ENCODE results near the gene HSDL1. TPM values are rescaled to one million over a fixed set of nuclear protein-coding genes. Genes with fewer than 3 reads are reported as not detected.

The HSDL1 gene
- total RNA-seq, 2 experiments from 2014 or later, result 16.3 to 25.1 TPM

DNA sequence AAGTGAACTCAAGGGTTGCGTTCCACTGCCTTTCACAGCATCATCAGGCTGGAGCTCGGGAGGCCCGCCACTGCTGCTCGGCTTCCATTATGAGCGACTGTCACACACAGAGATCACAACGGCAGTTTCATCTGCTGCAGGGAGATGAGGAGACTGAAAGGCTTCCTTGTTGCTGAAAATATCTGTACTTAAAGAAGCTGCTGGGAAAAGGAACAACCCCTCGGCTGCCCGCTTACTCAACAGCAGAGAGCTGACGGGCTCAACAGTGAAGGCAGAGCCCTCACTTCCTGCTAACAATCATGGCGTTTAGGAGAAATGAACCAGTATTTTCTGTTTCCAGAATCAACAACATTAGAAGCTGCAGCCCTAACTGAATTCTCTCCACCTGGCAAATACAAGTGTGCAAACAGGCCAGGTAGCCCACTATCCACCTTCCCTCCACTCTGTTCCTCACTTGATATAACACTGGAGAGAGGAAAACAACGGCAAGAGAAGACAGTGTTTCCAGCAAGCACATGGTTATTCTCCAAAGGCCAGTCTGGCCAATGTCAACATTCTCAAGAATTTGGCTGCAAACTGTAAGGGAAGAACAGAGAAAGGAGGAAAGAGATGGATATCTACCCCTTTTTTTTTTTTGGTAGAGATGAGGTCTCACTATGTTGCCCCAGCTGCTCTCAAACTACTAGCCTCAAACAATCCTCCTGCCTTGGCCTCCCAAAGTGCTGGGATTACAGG, 62.0 kb downstream of the HSDL1 start:
- intact Hi-C loops (cut with micrococcal nuclease; ENCODE audit: unreplicated experiment), result no loop called here
- TF ChIP-seq, protein P1, sequence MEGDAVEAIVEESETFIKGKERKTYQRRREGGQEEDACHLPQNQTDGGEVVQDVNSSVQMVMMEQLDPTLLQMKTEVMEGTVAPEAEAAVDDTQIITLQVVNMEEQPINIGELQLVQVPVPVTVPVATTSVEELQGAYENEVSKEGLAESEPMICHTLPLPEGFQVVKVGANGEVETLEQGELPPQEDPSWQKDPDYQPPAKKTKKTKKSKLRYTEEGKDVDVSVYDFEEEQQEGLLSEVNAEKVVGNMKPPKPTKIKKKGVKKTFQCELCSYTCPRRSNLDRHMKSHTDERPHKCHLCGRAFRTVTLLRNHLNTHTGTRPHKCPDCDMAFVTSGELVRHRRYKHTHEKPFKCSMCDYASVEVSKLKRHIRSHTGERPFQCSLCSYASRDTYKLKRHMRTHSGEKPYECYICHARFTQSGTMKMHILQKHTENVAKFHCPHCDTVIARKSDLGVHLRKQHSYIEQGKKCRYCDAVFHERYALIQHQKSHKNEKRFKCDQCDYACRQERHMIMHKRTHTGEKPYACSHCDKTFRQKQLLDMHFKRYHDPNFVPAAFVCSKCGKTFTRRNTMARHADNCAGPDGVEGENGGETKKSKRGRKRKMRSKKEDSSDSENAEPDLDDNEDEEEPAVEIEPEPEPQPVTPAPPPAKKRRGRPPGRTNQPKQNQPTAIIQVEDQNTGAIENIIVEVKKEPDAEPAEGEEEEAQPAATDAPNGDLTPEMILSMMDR (conservative IDR thresholded peaks at IDR 0.05; ENCODE audit: low read length), result no peak
- TF ChIP-seq EZH2phosphoT487 (IDR thresholded peaks at IDR 0.05; ENCODE audit: borderline replicate concordance, low read depth, low read length), result no peak
- no peak overlapping the region for H3K4me3 ChIP-seq (ENCODE audit: low read depth, low read length, poor library complexity, severe bottlenecking)
- H3K36me3 ChIP-seq (ENCODE audit: insufficient read depth, low read length), result peaks cover 84% of the 10 kb centered on the region
- no TSS peak for BruUV-seq (replicated peaks)
- H3K79me2 ChIP-seq (ENCODE audit: insufficient read depth, low read depth, low read length), result no peaks in the 10 kb centered on the region
- H3K4me2 ChIP-seq (ENCODE audit: low read length), result no peak overlapping the region
- no peak overlapping the region for H2AFZ ChIP-seq (ENCODE audit: low read length)
- H3K9me3 ChIP-seq (ENCODE audit: low read length), result no peaks in the 10 kb centered on the region
- H3K27ac ChIP-seq (ENCODE audit: low read depth, low read length, poor library complexity, severe bottlenecking), result no peak overlapping the region
- H3K9me2 ChIP-seq (ENCODE audit: insufficient read depth, low read length), result no peaks in the 10 kb centered on the region
- CTCF ChIA-PET (ENCODE audit: unreplicated experiment), result no interaction called here
- peaks cover 35% of the 10 kb centered on the region for H3K4me1 ChIP-seq (ENCODE audit: insufficient read depth, low read length, poor library complexity, severe bottlenecking)
- POLR2A ChIA-PET, result interaction anchor here (0.9 kb wide), 1 partner anchor 93 kb away, joined by 3 read pairs; no protein-coding TSS in a partner anchor
- 0 out of 2 replicates have a peak, but pooled peaks cover 3% of the 10 kb centered on the region for H4K20me1 ChIP-seq (ENCODE audit: insufficient read depth, low read length)
- DNase-seq (ENCODE audit: low spot score), result no peak

DNA sequence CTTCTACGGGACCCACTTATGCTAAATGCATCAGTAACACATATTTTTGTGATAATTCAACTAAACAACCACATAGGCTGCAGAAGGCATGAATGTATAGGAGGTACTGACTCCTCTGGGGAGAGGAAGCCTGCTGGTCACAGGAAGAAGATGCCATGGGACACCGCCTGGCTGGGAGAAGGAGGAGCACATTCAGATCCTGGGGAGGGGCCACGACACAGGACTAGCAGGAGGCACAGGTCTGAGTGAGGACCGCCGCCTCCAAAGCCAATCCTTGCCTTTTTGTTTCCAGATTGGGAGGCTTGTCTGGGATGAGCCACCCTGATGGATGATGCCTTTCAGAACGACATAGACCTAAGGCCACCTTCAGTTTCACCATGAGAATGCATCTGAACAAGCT, 62.9 kb downstream of the HSDL1 start:
- Histone ChIP-seq H2AFZ (ENCODE audit: low read length) (no peak overlapping the region), H3K36me3 (ENCODE audit: insufficient read depth, low read length) (peaks cover 84% of the 10 kb centered on the region), H4K20me1 (ENCODE audit: insufficient read depth, low read length) (0 out of 2 replicates have a peak, but pooled peaks cover 3% of the 10 kb centered on the region), H3K4me1 (ENCODE audit: insufficient read depth, low read length, poor library complexity, severe bottlenecking) (peaks cover 26% of the 10 kb centered on the region), H3K4me3 (ENCODE audit: low read depth, low read length, poor library complexity, severe bottlenecking) (no peak overlapping the region), H3K79me2 (ENCODE audit: insufficient read depth, low read depth, low read length) (0 out of 2 replicates have a peak, but pooled peaks cover 3% of the 10 kb centered on the region), H3K9me3 (ENCODE audit: low read length) (no peaks in the 10 kb centered on the region), H3K9me2 (ENCODE audit: insufficient read depth, low read length) (no peaks in the 10 kb centered on the region), H3K4me2 (ENCODE audit: low read length) (no peak overlapping the region), H3K27ac (ENCODE audit: low read depth, low read length, poor library complexity, severe bottlenecking) (no peak overlapping the region)
- intact Hi-C loops (cut with micrococcal nuclease; ENCODE audit: unreplicated experiment), result no loop called here
- ChIA-PET POLR2A (no interaction called here), CTCF (ENCODE audit: unreplicated experiment) (no interaction called here)
- BruUV-seq (replicated peaks), result no TSS peak
- TF ChIP-seq, protein P1 (conservative IDR thresholded peaks at IDR 0.05; ENCODE audit: low read length), result no peak
- no peak for TF ChIP-seq EZH2phosphoT487 (IDR thresholded peaks at IDR 0.05; ENCODE audit: borderline replicate concordance, low read depth, low read length)
- no peak for DNase-seq (ENCODE audit: low spot score)

GRCh38 chr16:84081446-84081989, 63.5 kb downstream of the HSDL1 start:
- no TSS peak for BruUV-seq (replicated peaks)
- Histone ChIP-seq H3K4me2 (ENCODE audit: low read length) (no peak overlapping the region), H3K4me3 (ENCODE audit: low read depth, low read length, poor library complexity, severe bottlenecking) (no peak overlapping the region), H4K20me1 (ENCODE audit: insufficient read depth, low read length) (0 out of 2 replicates have a peak, but pooled peaks cover 3% of the 10 kb centered on the region), H3K9me3 (ENCODE audit: low read length) (no peaks in the 10 kb centered on the region), H2AFZ (ENCODE audit: low read length) (no peak overlapping the region), H3K27ac (ENCODE audit: low read depth, low read length, poor library complexity, severe bottlenecking) (no peak overlapping the region), H3K9me2 (ENCODE audit: insufficient read depth, low read length) (no peaks in the 10 kb centered on the region), H3K79me2 (ENCODE audit: insufficient read depth, low read depth, low read length) (0 out of 2 replicates have a peak, but pooled peaks cover 3% of the 10 kb centered on the region), H3K36me3 (ENCODE audit: insufficient read depth, low read length) (peaks cover 84% of the 10 kb centered on the region), H3K4me1 (ENCODE audit: insufficient read depth, low read length, poor library complexity, severe bottlenecking) (peaks cover 20% of the 10 kb centered on the region)
- no peak for DNase-seq (ENCODE audit: low spot score)
- no peak for TF ChIP-seq EZH2phosphoT487 (IDR thresholded peaks at IDR 0.05; ENCODE audit: borderline replicate concordance, low read depth, low read length)
- TF ChIP-seq, protein P1 (conservative IDR thresholded peaks at IDR 0.05; ENCODE audit: low read length), result no peak
- intact Hi-C loops (cut with micrococcal nuclease; ENCODE audit: unreplicated experiment), result no loop called here
- ChIA-PET POLR2A (no interaction called here), CTCF (ENCODE audit: unreplicated experiment) (no interaction called here)

All from OCI-LY7 (cell line).